ENCODE data around the gene CCDC34.

CCDC34 gene

DNA sequence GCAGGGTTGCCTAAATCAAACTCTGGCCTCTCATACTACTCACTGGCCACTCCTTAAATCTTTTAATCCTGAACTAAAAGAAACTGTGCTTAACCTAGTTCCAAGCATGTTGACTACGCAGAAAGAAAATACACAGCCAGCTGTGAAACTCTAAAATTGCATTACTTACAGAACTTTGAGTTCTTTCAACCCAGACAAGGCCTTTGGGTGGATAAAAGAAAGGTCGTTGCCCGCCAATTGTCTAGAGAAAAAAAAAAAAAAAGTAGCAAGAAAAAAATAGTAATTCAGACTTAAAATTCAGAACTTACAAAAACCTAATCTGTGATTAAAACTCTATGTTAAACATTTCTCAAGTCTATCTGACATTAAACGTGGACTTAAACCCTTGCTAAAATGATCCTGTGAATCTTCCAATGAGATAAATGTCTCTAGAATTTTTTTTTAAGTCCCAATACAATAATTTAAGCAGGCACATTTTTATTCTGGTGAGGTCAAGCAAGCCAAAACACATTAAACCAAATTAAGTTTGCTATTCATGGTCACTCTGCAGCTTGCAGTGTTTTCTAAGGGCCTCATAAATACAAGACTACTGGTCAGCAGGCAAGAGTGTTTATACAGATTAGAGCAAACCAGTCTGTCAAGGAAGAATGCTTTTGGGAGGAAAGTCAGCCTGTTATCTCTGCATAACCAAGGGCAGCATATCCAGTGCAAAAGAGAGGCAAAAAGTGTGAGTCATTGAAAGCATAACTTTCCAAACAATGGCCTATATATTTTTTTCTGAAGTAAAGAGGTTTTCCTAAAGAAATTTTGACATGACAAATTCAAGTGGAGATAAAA, 29.5 kb upstream of the CCDC34 start:
- TF ChIP-seq, protein P1, sequence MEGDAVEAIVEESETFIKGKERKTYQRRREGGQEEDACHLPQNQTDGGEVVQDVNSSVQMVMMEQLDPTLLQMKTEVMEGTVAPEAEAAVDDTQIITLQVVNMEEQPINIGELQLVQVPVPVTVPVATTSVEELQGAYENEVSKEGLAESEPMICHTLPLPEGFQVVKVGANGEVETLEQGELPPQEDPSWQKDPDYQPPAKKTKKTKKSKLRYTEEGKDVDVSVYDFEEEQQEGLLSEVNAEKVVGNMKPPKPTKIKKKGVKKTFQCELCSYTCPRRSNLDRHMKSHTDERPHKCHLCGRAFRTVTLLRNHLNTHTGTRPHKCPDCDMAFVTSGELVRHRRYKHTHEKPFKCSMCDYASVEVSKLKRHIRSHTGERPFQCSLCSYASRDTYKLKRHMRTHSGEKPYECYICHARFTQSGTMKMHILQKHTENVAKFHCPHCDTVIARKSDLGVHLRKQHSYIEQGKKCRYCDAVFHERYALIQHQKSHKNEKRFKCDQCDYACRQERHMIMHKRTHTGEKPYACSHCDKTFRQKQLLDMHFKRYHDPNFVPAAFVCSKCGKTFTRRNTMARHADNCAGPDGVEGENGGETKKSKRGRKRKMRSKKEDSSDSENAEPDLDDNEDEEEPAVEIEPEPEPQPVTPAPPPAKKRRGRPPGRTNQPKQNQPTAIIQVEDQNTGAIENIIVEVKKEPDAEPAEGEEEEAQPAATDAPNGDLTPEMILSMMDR (IDR thresholded peaks at IDR 0.05; ENCODE audit: extremely low read depth, missing control alignments): no peak
- DNase-seq (ENCODE audit: low spot score): no peak

DNA sequence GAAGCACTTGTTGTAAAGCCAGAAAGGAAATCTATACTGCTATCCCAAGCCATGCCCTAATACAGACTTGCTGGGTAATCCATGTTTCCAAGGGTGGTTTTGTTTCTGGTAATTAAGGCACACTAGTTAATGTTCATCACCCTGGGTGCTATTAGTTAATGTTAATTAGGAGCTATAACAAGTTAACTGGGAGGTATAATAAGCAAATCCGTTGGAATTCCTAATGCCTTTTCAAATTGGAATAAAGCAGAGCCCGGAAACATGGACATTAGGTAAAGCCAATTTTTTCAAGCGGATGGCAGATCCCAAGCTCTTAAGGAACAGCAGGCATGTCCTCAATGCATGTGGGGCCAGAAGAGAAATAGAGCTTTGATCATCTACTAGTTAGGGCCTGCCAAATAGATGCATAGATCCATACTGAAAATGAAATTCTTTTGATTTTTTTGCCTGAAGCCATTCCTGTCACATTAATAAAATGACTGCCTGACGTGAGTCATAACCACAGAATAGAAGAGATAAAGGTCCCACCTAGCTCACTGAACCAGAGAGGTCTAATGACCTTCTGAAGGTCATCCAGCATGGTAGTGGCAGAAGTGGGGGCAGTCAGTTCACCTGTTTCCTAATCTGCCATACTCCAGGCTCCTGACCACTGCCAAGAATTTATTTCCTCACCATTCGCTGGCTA, 28.5 kb upstream of the CCDC34 start:
- DNase-seq (ENCODE audit: low spot score): no peak
- TF ChIP-seq, protein P1 (IDR thresholded peaks at IDR 0.05; ENCODE audit: extremely low read depth, missing control alignments): no peak

DNA sequence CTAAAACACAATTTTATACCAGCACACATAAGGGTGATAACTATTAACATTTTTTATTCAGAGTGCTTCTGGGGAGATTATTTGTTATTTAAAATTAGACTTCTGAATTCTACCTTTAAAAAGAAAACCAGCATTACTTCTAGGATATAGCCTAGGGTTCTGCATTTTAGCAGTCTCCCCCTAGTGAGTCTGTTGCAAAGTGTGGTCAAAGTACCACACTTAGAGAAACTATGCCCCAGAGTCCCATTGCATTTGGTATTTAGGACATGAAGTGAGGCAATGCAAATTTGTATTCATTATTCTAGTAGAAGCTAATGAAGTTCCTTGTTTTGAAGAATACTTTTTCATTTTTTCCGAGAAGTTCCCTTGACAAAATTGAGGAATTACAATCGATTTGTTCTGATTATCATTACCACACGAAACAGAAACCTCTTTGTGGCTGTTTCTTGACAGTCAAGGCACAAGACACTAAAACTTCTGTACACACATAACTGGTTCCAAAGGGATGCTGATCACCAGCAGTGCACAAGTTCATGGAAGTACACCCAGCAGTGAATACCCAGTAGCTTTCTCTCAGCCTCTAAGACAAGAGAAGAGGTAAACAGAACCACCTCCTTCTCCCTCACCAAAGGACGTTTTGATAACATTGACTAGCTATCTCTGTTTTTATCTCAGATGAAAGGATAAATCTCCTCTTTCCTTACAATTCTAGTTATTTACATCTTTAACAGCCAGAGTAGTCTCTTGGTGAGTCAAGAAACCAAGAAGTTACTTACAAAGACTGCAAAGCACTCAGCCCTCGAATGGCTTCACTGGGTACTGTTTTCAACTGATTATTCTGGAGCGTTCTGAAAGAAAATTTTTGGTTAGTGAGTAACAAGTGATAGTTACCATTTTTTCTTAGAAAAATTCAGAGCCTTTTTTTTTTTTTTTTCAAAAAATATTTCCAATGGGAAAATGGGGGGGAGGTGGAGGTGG, 27.6 kb upstream of the CCDC34 start:
- no peak for DNase-seq (ENCODE audit: low spot score)
- TF ChIP-seq, protein P1 (IDR thresholded peaks at IDR 0.05; ENCODE audit: extremely low read depth, missing control alignments): no peak

DNA sequence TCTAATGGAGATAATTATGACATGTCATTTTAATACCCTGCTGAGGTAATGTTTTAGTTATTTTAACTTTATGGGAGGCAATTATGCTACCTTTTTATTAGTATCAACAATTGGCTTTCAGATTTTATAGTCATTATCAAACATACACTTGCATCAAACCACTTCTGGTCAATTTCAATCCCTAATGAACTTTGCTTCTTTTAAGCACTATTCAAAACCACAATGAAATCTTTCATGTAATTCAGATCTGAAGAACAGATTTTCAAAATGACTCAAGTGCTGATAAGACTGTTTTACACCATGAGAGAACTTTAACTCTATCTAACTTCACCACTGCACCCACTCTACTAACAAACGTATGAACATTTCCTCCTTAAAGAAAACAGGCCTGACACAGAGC, 25.9 kb upstream of the CCDC34 start:
- no peak for DNase-seq (ENCODE audit: low spot score)
- TF ChIP-seq, protein P1 (IDR thresholded peaks at IDR 0.05; ENCODE audit: extremely low read depth, missing control alignments): no peak

DNA sequence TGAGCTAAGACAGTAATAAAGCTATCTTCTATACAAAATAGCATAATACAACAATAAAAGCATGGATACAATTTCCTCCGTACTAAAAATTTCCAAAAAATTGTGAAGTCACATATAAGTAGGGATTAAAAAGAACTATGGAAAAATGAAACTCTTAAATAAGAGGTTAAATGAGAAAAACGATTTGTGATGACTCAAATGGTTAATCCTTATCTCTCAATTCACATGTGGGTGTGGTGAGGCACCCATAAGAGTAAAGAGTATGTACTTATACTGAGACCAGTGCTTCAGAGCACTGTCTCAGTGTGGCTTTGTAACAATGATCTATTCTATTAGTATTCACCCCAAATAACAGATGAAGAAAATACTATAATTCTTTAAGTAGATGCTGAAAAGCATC, 25.0 kb upstream of the CCDC34 start:
- DNase-seq (ENCODE audit: low spot score): no peak
- TF ChIP-seq, protein P1 (IDR thresholded peaks at IDR 0.05; ENCODE audit: extremely low read depth, missing control alignments): no peak

DNA sequence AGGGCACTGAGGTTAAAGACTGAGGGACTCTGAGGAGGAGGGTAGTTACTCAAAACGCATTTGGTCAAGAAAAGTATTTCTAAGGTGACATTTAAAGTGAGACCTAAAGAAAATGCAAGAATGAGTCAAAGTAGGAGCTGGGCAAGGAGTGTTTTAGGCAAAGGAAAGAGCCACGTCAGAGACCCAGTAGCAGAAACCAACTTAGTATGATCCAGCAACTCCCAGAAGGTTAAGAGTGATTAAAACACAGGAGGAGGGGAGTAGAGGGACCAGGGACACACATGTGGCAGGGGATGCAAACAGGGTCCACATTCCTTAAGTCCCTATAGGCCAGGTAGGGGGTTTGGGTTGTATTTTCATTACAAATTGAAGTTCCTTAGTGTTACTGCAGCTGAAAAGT, 24.3 kb upstream of the CCDC34 start:
- TF ChIP-seq, protein P1 (IDR thresholded peaks at IDR 0.05; ENCODE audit: extremely low read depth, missing control alignments): no peak
- no peak for DNase-seq (ENCODE audit: low spot score)
